Measurements from ENCODE around the gene MARVELD3.
A peak's percentile ranks its signal among the peaks of the same experiment; 100 is the strongest.
"Not testable (repeated sequence)": the region's sequence is repeated elsewhere in the genome, so short reads cannot be mapped to it uniquely, and the experiment has no call there.

The MARVELD3 gene

GRCh38 chr16:71626018-71626857 is at the start of gene MARVELD3:
Gene MARVELD3, plus strand, starts transcription at chr16:71626184. Its CDS starts 46 bp downstream, at chr16:71626230.
- DNase-seq = peak; percentile 60 to 80 (median 70)

GRCh38 chr16:71576971-71577370 is 49.0 kb upstream of the MARVELD3 start, which contains the start of gene TAT:
Gene TAT, minus strand, starts transcription at chr16:71577092. Its CDS starts 677 bp downstream, at chr16:71576415.
- DNase-seq = no peak

- DNase-seq = not testable (repeated sequence)
Observed at GRCh38 chr16:71582553-71582848, 43.5 kb upstream of the MARVELD3 start.

- DNase-seq = no peak
Observed at GRCh38 chr16:71584543-71585317, 41.3 kb upstream of the MARVELD3 start.

- no peak for DNase-seq
Observed at GRCh38 chr16:71585318-71585703, 40.7 kb upstream of the MARVELD3 start.

GRCh38 chr16:71589334-71589733 is 36.6 kb upstream of the MARVELD3 start:
- not testable (repeated sequence) for DNase-seq

GRCh38 chr16:71590071-71590470 is 35.9 kb upstream of the MARVELD3 start:
- not testable (repeated sequence) for DNase-seq

GRCh38 chr16:71590584-71590983 is 35.4 kb upstream of the MARVELD3 start:
- DNase-seq = no peak

- no peak for DNase-seq
Observed at GRCh38 chr16:71591917-71592316, 34.1 kb upstream of the MARVELD3 start.

- DNase-seq = no peak
Observed at GRCh38 chr16:71593048-71593999, 32.7 kb upstream of the MARVELD3 start.

- DNase-seq = no peak
Observed at GRCh38 chr16:71594000-71594646, 31.9 kb upstream of the MARVELD3 start.

GRCh38 chr16:71595340-71595826 is 30.6 kb upstream of the MARVELD3 start:
- not testable (repeated sequence) for DNase-seq

- DNase-seq = not testable (repeated sequence)
Observed at GRCh38 chr16:71598426-71598825, 27.6 kb upstream of the MARVELD3 start.

GRCh38 chr16:71600822-71601221 is 25.2 kb upstream of the MARVELD3 start:
- no peak for DNase-seq

- DNase-seq = no peak
Observed at GRCh38 chr16:71609066-71609465, 16.9 kb upstream of the MARVELD3 start.

- no peak for DNase-seq
Observed at GRCh38 chr16:71610447-71610846, 15.5 kb upstream of the MARVELD3 start.

GRCh38 chr16:71610936-71611871 is 14.8 kb upstream of the MARVELD3 start:
- peak; percentile 32 to 68 (median 41) for DNase-seq

- DNase-seq = not testable (repeated sequence)
Observed at GRCh38 chr16:71614956-71615355, 11.0 kb upstream of the MARVELD3 start.

- no peak for DNase-seq
Observed at GRCh38 chr16:71618429-71618828, 7.6 kb upstream of the MARVELD3 start.

- no peak for DNase-seq
Observed at GRCh38 chr16:71622088-71622487, 3.9 kb upstream of the MARVELD3 start.

GRCh38 chr16:71623597-71623996 is 2.4 kb upstream of the MARVELD3 start:
- DNase-seq = no peak
